Smooth muscle cell (in vitro differentiated cells): ENCODE results near the gene CHKB. TPM values are rescaled to one million over a fixed set of nuclear protein-coding genes. Genes with fewer than 3 reads are reported as not detected.

Experiments used
- DNase-seq: peaks from one replicate; lab custom pipeline; 2025; ENCODE audit not compliant: unreplicated experiment; lab: John Stamatoyannopoulos, UW
- H2AFZ ChIP-seq: fragments of 200-600 bp; sonication (generic); 2 replicates; pipeline ENCODE4 v1.6.0; 2016; ENCODE audit warnings: antibody characterized with exemption, low read depth, mild to moderate bottlenecking
- H3F3A ChIP-seq: fragments of 200-600 bp; sonication (generic); 2 replicates; pipeline ENCODE4 v1.6.0; 2017; ENCODE audit warnings: antibody characterized with exemption, low read depth
- H3K27ac ChIP-seq: fragments of 200-600 bp; sonication (generic); 2 replicates; pipeline ENCODE4 v1.5.1; 2016; ENCODE audit warnings: low read depth, mild to moderate bottlenecking
- H3K27me3 ChIP-seq: fragments of 200-600 bp; sonication (generic); 2 replicates; pipeline ENCODE4 v1.6.1; 2016; ENCODE audit warnings: low read depth, mild to moderate bottlenecking
- H3K36me3 ChIP-seq: fragments of 200-600 bp; sonication (generic); 2 replicates; pipeline ENCODE4 v1.5.1; 2016; ENCODE audit warnings: low read depth
- H3K4me1 ChIP-seq: fragments of 200-600 bp; sonication (generic); 2 replicates; pipeline ENCODE4 v1.5.1; 2016; ENCODE audit warnings: low read depth
- H3K4me2 ChIP-seq: fragments of 200-600 bp; sonication (generic); 2 replicates; pipeline ENCODE4 v1.6.0; 2016; ENCODE audit warnings: mild to moderate bottlenecking
- H3K4me3 ChIP-seq: fragments of 200-600 bp; sonication (generic); 2 replicates; pipeline ENCODE4 v1.5.1; 2016; ENCODE audit warnings: mild to moderate bottlenecking
- H3K79me2 ChIP-seq: fragments of 200-600 bp; sonication (generic); 2 replicates; pipeline ENCODE4 v1.6.0; 2016; ENCODE audit warnings: low read depth, mild to moderate bottlenecking
- H3K9ac ChIP-seq: fragments of 200-600 bp; sonication (generic); 2 replicates; pipeline ENCODE4 v1.6.0; 2016; ENCODE audit warnings: low read depth
- H3K9me3 ChIP-seq: fragments of 200-600 bp; sonication (generic); replicated peaks from 2 replicates; pipeline ENCODE4 v1.5.1; 2016; ENCODE audit warnings: low read depth
- H4K20me1 ChIP-seq: fragments of 200-600 bp; sonication (generic); 2 replicates; pipeline ENCODE4 v1.6.0; 2016; ENCODE audit warnings: low read depth
- WGBS: methylation state at CpG from one replicate; pipeline ENCODE4 v1.1.7; 2016; ENCODE audit warnings: low lambda C conversion rate; 5-methylcytosine and 5-hydroxymethylcytosine counted together
- polyA plus RNA-seq: library from polyadenylated mRNA; unstranded; fragments of >200 nt; fragmentation: Nextera tagmentation; extraction: Ambion mirVana; gene quantifications from 2 replicates; pipeline ENCODE4 v1.2.1, GENCODE V29; 2016
- total RNA-seq: library from RNA; depleted of rRNA; stranded (reverse); fragments of >200 nt; gene quantifications from 2 replicates; pipeline ENCODE4 v1.2.3, GENCODE V29; 2014
- TF ChIP-seq, protein P1 (sequence below): fragments of 200-600 bp; sonication (generic); IDR thresholded peaks from 2 replicates; pipeline ENCODE4 v1.5.1; 2017; ENCODE audit warnings: borderline replicate concordance, mild to moderate bottlenecking, antibody characterized with exemption; ENCODE audit not compliant: insufficient read depth, poor library complexity, severe bottlenecking

CHKB gene
- total and polyA plus RNA-seq, 2 experiments from 2014 or later: 35.2 to 62.8 TPM

DNA sequence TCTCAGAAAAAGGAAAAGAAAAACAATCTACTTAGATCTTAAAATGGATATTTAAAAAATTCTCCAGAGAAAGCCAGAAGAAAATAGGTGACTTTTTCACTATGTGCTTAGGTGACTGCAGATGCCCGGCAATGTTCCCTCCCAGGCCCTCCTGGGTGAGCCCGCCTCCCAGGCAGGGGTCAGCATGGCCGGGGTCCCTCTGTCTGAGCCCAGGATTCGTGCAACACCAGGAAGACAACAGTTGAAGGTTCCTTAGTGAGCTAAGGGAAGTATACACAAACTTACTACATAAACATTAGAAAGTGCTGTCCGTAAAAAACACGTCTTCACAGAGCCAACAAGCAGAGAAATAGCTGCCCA, 29.5 kb upstream of the CHKB start:
- Histone ChIP-seq H3F3A (no peaks in the 10 kb centered on the region), H3K4me1 (no peaks in the 10 kb centered on the region), H3K4me2 (no peak overlapping the region), H3K9ac (no peak overlapping the region), H3K27me3 (peaks cover 9% of the 10 kb centered on the region), H3K9me3 (no peaks in the 10 kb centered on the region), H3K27ac (no peak overlapping the region), H3K36me3 (no peaks in the 10 kb centered on the region), H3K4me3 (no peak overlapping the region), H4K20me1 (no peaks in the 10 kb centered on the region), H3K79me2 (no peaks in the 10 kb centered on the region), H2AFZ (no peak overlapping the region)
- no peak for DNase-seq
- TF ChIP-seq, protein P1, sequence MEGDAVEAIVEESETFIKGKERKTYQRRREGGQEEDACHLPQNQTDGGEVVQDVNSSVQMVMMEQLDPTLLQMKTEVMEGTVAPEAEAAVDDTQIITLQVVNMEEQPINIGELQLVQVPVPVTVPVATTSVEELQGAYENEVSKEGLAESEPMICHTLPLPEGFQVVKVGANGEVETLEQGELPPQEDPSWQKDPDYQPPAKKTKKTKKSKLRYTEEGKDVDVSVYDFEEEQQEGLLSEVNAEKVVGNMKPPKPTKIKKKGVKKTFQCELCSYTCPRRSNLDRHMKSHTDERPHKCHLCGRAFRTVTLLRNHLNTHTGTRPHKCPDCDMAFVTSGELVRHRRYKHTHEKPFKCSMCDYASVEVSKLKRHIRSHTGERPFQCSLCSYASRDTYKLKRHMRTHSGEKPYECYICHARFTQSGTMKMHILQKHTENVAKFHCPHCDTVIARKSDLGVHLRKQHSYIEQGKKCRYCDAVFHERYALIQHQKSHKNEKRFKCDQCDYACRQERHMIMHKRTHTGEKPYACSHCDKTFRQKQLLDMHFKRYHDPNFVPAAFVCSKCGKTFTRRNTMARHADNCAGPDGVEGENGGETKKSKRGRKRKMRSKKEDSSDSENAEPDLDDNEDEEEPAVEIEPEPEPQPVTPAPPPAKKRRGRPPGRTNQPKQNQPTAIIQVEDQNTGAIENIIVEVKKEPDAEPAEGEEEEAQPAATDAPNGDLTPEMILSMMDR: no peak
- WGBS: 84% methylated on average over 6 of the region's 6 CpGs

DNA sequence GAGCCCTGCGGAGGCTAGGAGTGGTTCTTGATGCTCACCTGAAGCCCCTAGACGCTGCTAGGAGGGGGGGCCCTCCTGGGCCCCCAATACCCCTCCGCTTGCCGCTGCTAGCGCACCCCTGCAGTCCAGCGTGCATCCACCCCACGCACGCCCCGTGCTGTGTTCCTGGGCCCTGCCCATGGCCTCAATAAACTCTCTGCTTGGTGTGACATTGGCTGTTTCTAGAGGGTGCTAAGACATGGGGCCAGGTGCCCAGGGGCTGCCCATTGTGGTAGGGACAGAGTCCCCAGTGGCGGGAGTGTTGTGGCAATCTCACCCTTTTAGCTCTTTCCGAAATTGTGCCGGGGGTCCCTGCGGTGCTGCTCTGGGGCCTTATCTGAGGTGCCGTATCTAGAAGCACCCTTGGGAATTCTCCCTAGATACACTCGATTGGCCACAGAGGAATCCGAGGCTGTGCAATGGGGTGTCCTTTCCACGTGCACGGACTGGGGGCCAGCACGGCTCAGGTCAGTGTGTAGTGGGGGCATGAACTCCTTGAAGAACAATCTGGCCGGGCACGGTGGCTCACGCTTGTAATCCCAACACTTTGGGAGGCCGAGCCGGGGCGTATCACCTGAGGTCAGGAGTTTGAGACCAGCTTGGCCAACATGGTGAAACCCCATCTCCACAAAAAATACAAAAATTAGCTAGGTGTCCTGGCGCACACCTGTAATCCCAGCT, 28.9 kb upstream of the CHKB start:
- Histone ChIP-seq H3K79me2 (no peaks in the 10 kb centered on the region), H4K20me1 (no peaks in the 10 kb centered on the region), H2AFZ (no peak overlapping the region), H3K9me3 (no peaks in the 10 kb centered on the region), H3F3A (no peaks in the 10 kb centered on the region), H3K36me3 (no peaks in the 10 kb centered on the region), H3K4me3 (no peak overlapping the region), H3K9ac (no peak overlapping the region), H3K27me3 (peaks cover 13% of the 10 kb centered on the region), H3K4me2 (no peak overlapping the region), H3K27ac (no peak overlapping the region), H3K4me1 (no peaks in the 10 kb centered on the region)
- DNase-seq: no peak
- 94% methylated on average over 26 of the region's 26 CpGs for WGBS
- TF ChIP-seq, protein P1: no peak

DNA sequence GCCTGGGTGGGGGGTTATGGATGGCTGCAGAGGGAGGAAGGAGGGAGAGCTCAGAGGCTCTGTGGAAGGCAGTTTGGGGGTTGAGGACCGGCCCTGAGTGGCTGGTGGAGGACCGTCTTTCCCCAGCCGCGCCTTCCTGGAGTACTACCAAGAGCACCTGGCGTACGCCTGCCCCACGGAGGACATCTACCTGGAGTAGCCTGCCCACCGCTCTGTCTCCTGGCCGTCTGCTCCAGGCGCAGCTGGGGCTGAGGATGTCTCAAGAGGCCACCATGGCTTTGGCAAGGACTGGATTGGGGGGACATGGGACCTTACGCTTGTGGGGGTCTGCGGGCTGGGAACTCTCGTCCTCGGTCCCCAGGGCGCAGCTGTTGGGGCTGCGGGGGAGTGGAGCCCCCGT, 27.9 kb upstream of the CHKB start:
- no peaks in the 10 kb centered on the region for H3K36me3 ChIP-seq

More for the DNA sequence above, 27.9 kb upstream of the CHKB start:
- TF ChIP-seq, protein P1: no peak
- Histone ChIP-seq H3K9ac (no peak overlapping the region), H3K4me2 (no peak overlapping the region), H2AFZ (no peak overlapping the region), H3K27me3 (peaks cover 20% of the 10 kb centered on the region), H3K4me3 (no peak overlapping the region), H4K20me1 (no peaks in the 10 kb centered on the region), H3K79me2 (no peaks in the 10 kb centered on the region), H3K9me3 (no peaks in the 10 kb centered on the region), H3F3A (no peaks in the 10 kb centered on the region), H3K27ac (no peak overlapping the region), H3K4me1 (no peaks in the 10 kb centered on the region)
- 92% methylated on average over 10 of the region's 17 CpGs for WGBS
- DNase-seq: no peak
